Kasumi-1 (cell line): ENCODE measurements around the gene CTNND2.

Experiments
- DNase-seq, 2 experiments: peaks; one replicate each; lab custom pipeline; 2025; lab: John Stamatoyannopoulos, UW

CTNND2 gene

GRCh38 chr5:11385251-11385900 is 518.9 kb downstream of the CTNND2 start:
- DNase-seq = no peak

- no peak for DNase-seq
Measured at GRCh38 chr5:11384441-11385250, 519.6 kb downstream of the CTNND2 start.

DNA sequence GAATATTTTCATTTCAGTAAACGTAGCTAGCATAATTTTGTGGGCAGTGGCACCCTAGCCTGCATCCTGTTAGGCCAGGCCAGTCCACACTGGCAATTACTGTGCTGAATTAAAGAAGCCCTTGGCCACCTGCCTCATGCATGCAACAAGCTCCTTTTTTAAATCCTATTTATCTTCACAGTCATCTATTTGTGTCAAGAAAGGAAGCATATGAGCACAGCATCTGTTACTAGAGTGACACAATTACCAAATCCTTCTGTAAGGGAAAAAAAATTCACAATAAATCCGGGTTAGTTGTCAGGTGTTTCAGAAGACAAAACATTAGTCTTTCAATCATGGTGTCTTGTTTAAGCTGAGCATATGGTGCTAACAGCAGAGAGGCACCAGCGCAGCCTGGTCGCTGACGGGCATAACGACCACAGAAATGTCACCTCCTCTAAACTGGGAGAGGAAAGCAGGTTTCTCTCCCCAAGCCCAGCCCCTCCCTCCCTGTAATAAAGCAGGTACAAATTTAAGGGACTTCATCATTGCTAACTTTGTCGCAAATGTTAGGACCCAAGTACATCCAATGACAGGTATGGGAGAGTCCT is 520.6 kb downstream of the CTNND2 start:
- no peak for DNase-seq

DNA sequence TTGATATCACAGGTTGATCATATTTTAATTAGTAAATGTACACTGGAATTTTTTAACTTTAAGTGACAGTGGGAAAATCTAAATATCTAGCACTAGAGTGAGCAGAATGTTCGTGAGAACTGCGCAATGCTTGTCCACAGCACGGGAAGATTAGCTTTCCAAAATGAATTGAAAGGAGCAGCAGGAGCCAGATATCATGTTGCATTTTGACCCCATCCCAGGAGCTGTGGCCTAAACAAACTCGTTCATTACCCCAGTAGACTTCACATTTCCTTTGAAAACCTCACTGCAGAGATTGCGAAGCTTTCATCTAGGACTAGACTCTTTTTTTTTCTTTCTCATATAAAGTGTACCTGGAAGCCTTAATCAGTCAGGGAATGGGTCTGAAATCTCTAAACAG is 525.8 kb downstream of the CTNND2 start:
- no peak for DNase-seq

GRCh38 chr5:11377896-11378295 is 526.4 kb downstream of the CTNND2 start:
- DNase-seq = no peak

GRCh38 chr5:11372191-11372590 is 532.1 kb downstream of the CTNND2 start:
- no peak for DNase-seq

DNA sequence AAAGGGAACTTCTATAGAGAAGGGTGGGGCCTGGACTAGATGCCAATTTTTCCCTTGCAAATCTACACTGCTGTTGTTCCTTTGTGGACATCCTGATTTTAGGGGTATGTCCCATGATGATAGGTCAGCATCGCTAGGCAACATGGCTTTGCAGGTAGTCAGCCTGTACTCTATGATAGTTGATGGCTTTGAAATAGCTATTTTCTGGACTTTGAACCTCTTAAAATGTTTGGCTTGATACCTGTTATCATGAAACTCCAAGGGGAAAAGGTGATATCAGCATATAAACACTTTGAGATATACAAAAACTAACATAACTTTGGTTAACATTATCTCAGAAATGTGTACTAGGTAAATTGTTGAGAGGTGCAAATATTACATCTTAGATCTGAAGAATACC is 533.2 kb downstream of the CTNND2 start:
- no peak for DNase-seq

DNA sequence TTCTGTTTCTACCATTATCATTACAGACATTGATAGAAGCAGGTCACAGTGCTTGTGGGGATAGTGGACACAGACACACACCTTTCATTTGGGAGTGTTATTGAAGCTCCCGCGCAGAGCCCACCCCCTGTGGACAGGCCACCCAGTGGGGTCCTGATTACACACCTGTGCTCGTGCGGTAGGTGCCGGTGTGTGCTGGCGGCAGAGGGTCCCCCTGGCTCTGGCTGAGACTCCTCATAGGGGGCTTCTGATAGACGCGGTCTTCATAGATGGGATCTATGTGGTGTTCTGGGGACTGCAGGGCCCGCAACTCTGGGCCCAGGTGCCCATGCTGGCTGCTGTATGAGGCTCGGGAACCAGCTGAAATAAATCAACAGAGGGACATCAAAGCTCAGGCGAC is 539.7 kb downstream of the CTNND2 start:
- DNase-seq = no peak

GRCh38 chr5:11363631-11364178 is 540.5 kb downstream of the CTNND2 start:
- no peak for DNase-seq

- no peak for DNase-seq
Measured at GRCh38 chr5:11361768-11362167, 542.5 kb downstream of the CTNND2 start.

DNA sequence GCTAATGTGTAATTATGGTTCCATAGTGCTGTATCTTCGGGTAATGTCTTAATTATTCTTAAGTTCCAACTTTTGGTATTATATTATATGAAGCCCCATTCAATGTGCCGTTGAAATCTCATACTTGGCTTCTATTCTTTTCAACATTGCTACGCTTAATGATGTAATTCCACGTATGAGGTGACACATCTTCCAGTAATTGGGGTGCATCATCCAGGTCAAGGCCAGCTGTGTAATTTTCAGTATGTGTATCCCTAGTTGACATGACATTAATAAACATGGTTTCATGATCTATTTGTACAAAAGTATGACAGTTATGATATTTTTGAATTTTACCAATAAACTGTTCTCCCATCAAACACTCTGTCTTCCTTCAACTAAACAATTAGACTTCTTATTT is 546.3 kb downstream of the CTNND2 start:
- DNase-seq = no peak

GRCh38 chr5:11355491-11355890 is 548.8 kb downstream of the CTNND2 start:
- no peak for DNase-seq

GRCh38 chr5:11346336-11346735 is 557.9 kb downstream of the CTNND2 start:
- DNase-seq = no peak

GRCh38 chr5:11335881-11336760 is 568.1 kb downstream of the CTNND2 start:
- no peak for DNase-seq

DNA sequence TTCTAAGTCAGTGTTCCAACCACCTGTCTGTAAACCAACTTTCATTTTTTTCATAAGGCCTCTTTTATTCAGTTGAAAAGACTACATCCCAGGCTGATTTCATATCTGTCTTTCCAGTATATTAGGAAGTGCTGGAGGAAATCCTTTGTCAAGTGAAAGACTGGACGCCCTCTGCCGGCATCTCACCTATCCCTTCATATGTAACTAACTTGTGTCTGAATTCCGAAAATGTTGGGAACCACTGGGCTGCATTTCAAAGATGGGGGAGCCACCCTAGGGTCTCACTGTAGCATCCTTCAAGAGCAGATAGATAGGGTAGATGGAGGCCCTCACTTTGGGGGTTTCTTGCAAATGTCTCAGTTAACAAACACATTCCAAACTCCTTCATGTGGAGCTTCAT is 569.8 kb downstream of the CTNND2 start:
- no peak for DNase-seq

GRCh38 chr5:11329679-11330078 is 574.6 kb downstream of the CTNND2 start:
- DNase-seq = no peak

DNA sequence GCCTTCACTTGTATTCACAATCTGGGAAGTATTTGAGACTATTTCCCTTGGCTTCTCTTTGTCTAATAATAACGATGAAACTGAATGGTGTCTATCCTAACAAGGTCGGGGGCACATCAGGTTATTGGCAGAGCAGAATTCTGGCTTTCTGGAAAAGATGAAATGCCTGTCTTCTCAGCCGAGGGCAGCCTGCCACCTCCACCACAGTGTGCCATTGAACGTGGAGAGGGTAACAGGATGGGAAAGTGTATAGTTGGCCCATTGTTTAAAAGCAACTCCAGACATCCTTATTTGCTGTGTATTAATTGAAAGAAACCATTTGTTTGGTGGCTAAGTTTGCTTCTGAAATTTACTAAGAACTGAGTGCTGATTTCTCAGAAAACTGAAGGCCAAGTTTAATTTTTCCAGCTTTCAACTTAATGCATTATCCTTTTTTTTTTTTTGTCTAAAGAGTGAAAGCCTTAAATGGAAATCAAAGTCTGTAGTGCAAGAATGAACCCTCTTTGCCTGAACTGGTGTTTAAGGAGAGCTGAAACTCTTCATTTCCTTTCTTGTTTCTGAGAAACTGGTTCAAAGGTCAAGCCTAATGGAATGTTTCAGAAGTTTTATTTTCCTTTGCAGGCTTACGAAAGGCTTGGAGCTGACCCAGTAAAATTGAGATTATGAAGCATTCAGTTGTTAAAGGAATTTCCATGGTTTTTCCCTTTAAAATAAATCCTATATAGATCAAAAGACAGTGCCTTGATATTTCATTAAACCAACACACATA is 579.5 kb downstream of the CTNND2 start:
- DNase-seq = no peak

DNA sequence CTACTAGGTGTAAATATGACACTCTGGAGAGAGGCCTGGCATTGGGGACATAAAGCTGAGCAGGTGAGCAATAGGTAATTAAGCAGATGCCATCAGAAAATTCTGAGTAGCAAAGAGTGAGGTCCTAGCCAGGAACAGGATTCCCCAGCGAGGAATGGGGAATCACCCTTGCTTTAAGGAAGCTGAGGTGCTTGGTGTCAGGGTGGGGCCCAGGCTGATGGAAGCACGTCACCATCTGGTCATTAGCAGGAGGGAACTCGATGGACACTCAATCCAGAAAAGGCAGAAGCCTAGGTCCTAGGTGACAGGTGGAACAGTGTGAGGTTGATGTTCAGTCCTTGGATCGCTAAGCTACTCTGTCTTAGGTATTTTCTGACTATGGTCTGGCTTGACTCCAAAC is 580.5 kb downstream of the CTNND2 start:
- no peak for DNase-seq

- DNase-seq = no peak
Measured at GRCh38 chr5:11322133-11322532, 582.1 kb downstream of the CTNND2 start.

DNA sequence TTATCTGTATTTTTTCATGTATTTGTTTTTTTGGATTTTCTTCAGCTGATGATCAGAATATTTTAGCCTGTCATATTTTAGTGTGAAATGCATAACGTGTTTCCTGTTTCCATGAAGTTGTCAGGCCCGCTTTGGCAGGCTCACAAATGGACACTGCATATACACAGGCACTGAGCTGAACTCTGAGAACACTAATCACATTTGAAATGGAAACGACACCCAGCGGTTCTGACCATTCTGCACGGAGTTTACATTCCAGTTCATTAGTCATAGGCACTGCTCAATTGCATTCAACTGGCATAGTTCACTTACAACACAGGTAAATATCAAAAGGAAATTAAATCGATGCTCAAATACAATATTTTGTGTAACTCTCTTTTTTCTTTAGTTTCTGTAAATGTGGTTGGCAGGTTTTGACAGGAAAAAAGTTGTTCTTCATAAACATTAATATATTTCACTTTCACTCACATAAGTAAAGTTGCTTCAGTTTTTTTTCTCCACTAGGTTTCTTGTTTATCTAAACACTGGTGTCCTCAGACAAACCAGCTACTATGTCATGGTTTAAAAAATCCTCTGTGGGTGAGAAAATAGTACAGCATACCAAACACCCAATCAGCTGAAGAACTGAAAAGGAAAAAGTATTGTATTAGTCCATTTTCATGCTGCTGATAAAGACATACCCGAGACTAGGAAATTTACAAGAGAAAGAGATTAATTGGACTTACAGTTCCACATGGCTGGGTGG is 584.2 kb downstream of the CTNND2 start:
- no peak for DNase-seq
